Measurements from ENCODE around the gene VSTM5. TPM values are rescaled to one million over a fixed set of nuclear protein-coding genes. Genes with fewer than 3 reads are reported as not detected.

VSTM5 gene
- polyA plus RNA-seq, 3 donors = not detected

- TF ChIP-seq CTCF (IDR thresholded peaks at IDR 0.05) = no peak
- no peak overlapping the region for H3K27ac ChIP-seq (ENCODE audit: low read depth in 1 of 2, low read length in 2 of 2)
- Mint-ChIP-seq H3K4me1 (no peaks in the 10 kb centered on the region), H3K36me3 (no peaks in the 10 kb centered on the region), H3K9me3 (peaks cover 0 to 4% (median 0%) of the 10 kb centered on the region in 7 donors), H3K27ac (no peak overlapping the region), H3K4me3 (no peak overlapping the region), H3K27me3 (ENCODE audit: low read depth in 3 of 3) (peaks cover 0 to 2% (median 2%) of the 10 kb centered on the region in 3 donors)
- no peaks in the 10 kb centered on the region for H3K4me1 ChIP-seq (ENCODE audit: control insufficient read depth in 1 of 2, insufficient read depth in 2 of 2, low read length in 2 of 2)
- H3K9ac ChIP-seq (ENCODE audit: insufficient read depth, low read length, poor library complexity, severe bottlenecking) = no peak overlapping the region
- H3K27me3 ChIP-seq (ENCODE audit: control insufficient read depth in 2 of 2, insufficient read depth in 2 of 2, low read length in 2 of 2) = no peaks in the 10 kb centered on the region
- intact Hi-C loops (cut with micrococcal nuclease) = no loop called here
- peaks cover 0 to 2% of the 10 kb centered on the region in 2 donors for H3K9me3 ChIP-seq (replicated peaks in 1 of 2; ENCODE audit: control insufficient read depth in 1 of 2, insufficient read depth in 1 of 2, low read length in 2 of 2)
- no peaks in the 10 kb centered on the region for H3K36me3 ChIP-seq (replicated peaks in 1 of 2; ENCODE audit: control insufficient read depth in 1 of 2, insufficient read depth in 2 of 2, low read length in 2 of 2)
- no peaks in the 10 kb centered on the region for H4K20me1 ChIP-seq (ENCODE audit: insufficient read depth, low read length)
- no peak for DNase-seq
- no peak overlapping the region for H3K4me2 ChIP-seq (replicated peaks; ENCODE audit: extremely low read depth, low read length, poor library complexity, severe bottlenecking)
- no peak overlapping the region for H2AFZ ChIP-seq (ENCODE audit: insufficient read depth, low read depth, low read length, poor library complexity, severe bottlenecking)
- 93% methylated on average over 2 of the region's 4 CpGs for WGBS (ENCODE audit: insufficient coverage)
- H3K79me2 ChIP-seq (ENCODE audit: insufficient read depth, low read length) = no peaks in the 10 kb centered on the region
- no peak overlapping the region for H3K4me3 ChIP-seq (replicated peaks in 1 of 3; ENCODE audit: low read depth in 2 of 3, low read length in 3 of 3)
These were observed 11.4 kb upstream of the VSTM5 start for GRCh38 chr11:93861808-93862207.

- no peak for DNase-seq
- Histone ChIP-seq H3K9me3 (replicated peaks in 1 of 2; ENCODE audit: control insufficient read depth in 1 of 2, insufficient read depth in 1 of 2, low read length in 2 of 2) (no peaks in the 10 kb centered on the region), H3K27ac (ENCODE audit: low read depth in 1 of 2, low read length in 2 of 2) (no peak overlapping the region), H3K79me2 (ENCODE audit: insufficient read depth, low read length) (no peaks in the 10 kb centered on the region), H3K4me2 (replicated peaks; ENCODE audit: extremely low read depth, low read length, poor library complexity, severe bottlenecking) (no peak overlapping the region), H2AFZ (ENCODE audit: insufficient read depth, low read depth, low read length, poor library complexity, severe bottlenecking) (no peak overlapping the region), H3K4me3 (replicated peaks in 1 of 3; ENCODE audit: low read depth in 2 of 3, low read length in 3 of 3) (no peak overlapping the region), H3K36me3 (replicated peaks in 1 of 2; ENCODE audit: control insufficient read depth in 1 of 2, insufficient read depth in 2 of 2, low read length in 2 of 2) (no peaks in the 10 kb centered on the region), H3K4me1 (ENCODE audit: control insufficient read depth in 1 of 2, insufficient read depth in 2 of 2, low read length in 2 of 2) (no peaks in the 10 kb centered on the region), H4K20me1 (ENCODE audit: insufficient read depth, low read length) (no peaks in the 10 kb centered on the region), H3K27me3 (ENCODE audit: control insufficient read depth in 2 of 2, insufficient read depth in 2 of 2, low read length in 2 of 2) (peaks cover 0 to 2% of the 10 kb centered on the region in 2 donors), H3K9ac (ENCODE audit: insufficient read depth, low read length, poor library complexity, severe bottlenecking) (no peak overlapping the region)
- Mint-ChIP-seq H3K27me3 (ENCODE audit: low read depth in 3 of 3) (peaks cover 0 to 4% (median 1%) of the 10 kb centered on the region in 3 donors), H3K36me3 (no peaks in the 10 kb centered on the region), H3K9me3 (peaks cover 0 to 5% (median 0%) of the 10 kb centered on the region in 7 donors), H3K27ac (no peak overlapping the region), H3K4me1 (no peaks in the 10 kb centered on the region), H3K4me3 (no peak overlapping the region)
- TF ChIP-seq CTCF (IDR thresholded peaks at IDR 0.05) = no peak
- intact Hi-C loops (cut with micrococcal nuclease) = no loop called here
- 33% methylated on average over 2 of the region's 3 CpGs for WGBS (ENCODE audit: insufficient coverage)
These were observed 7.8 kb upstream of the VSTM5 start for GRCh38 chr11:93858121-93858775.
